Measurements from ENCODE around the gene SETD2. TPM values are rescaled to one million over a fixed set of nuclear protein-coding genes. Genes with fewer than 3 reads are reported as not detected.

SETD2 gene
- total and polyA plus RNA-seq, 2 of the 8 experiments (the other 6 are each of a cell fraction or from before 2014, with no cell fraction given): 15.7 to 46.3 TPM

GRCh38 chr3:47010910-47011309, 153.0 kb downstream of the SETD2 start:
- Histone ChIP-seq H2AK5ac (ENCODE audit: low read depth, low read length) (peak overlapping the region; percentile 82; the same call in 1 of the 2 replicates), H3K9ac (replicated peaks in 1 of 4; ENCODE audit: extremely low read depth in 1 of 4, low read depth in 3 of 4, low read length in 3 of 4) (no peak overlapping the region), H3K79me1 (ENCODE audit: low read depth, low read length) (no peaks in the 10 kb centered on the region; the same call in 1 of the 2 replicates), H3K4me2 (ENCODE audit: insufficient read depth in 1 of 2, low read depth in 2 of 2, low read length in 2 of 2) (no peak overlapping the region; a peak in 1 of 4 replicates), H3K4me1 (replicated peaks in 1 of 4; ENCODE audit: control insufficient read depth in 3 of 4, insufficient read depth in 4 of 4, low read length in 3 of 4) (peaks cover 0 to 9% (median 5%) of the 10 kb centered on the region in 4 experiments; a peak in 5 of 7 replicates), H4K20me1 (replicated peaks in 1 of 2; ENCODE audit: control insufficient read depth in 1 of 2, insufficient read depth in 2 of 2, low read length in 2 of 2) (no peaks in the 10 kb centered on the region), H3K79me2 (ENCODE audit: control insufficient read depth in 1 of 2, insufficient read depth in 2 of 2, low read length in 2 of 2) (no peaks in the 10 kb centered on the region), H2BK5ac (ENCODE audit: low read depth, low read length) (0 out of 2 replicates have a peak overlapping the region, but pooled peaks have one; percentile 91), H3K36me3 (ENCODE audit: control insufficient read depth in 2 of 4, insufficient read depth in 4 of 4, low read length in 3 of 4) (peaks cover 3 to 11% (median 6%) of the 10 kb centered on the region in 4 experiments; a peak in 6 of 8 replicates), H3K4me3 (ENCODE audit: extremely low read depth in 1 of 4, insufficient read depth in 2 of 4, low read depth in 3 of 4, low read length in 4 of 4) (no peak overlapping the region), H3K23me2 (ENCODE audit: low read depth, low read length) (peaks cover 3% of the 10 kb centered on the region; the same call in 1 of the 2 replicates), H3K4ac (replicated peaks; ENCODE audit: insufficient read length, low read depth, low read length) (no peak overlapping the region), H4K8ac (ENCODE audit: extremely low read depth, insufficient read depth, low read length) (no peak overlapping the region), H3K56ac (replicated peaks; ENCODE audit: insufficient read length, low read depth, low read length) (no peak overlapping the region), H2BK12ac (ENCODE audit: low read depth, low read length) (no peak overlapping the region), H2BK15ac (ENCODE audit: low read length) (0 out of 2 replicates have a peak overlapping the region, but pooled peaks have one; percentile 75), H4K91ac (replicated peaks; ENCODE audit: insufficient read length, low read length) (no peak overlapping the region), H3K27me3 (replicated peaks in 1 of 4; ENCODE audit: control insufficient read depth in 3 of 4, extremely low read depth in 1 of 4, insufficient read depth in 3 of 4, low read length in 3 of 4) (no peaks in the 10 kb centered on the region), H2AFZ (ENCODE audit: low read length) (no peak overlapping the region), H3K9me3 (ENCODE audit: insufficient read depth in 2 of 2, low read depth in 1 of 2, low read length in 1 of 2) (no peaks in the 10 kb centered on the region), H3K27ac (ENCODE audit: low read depth, low read length) (no peak overlapping the region), H3K23ac (ENCODE audit: insufficient read length) (no peak overlapping the region), H3K18ac (ENCODE audit: extremely low read depth, low read length) (no peak overlapping the region), H3K14ac (ENCODE audit: insufficient read length) (no peak overlapping the region), H4K5ac (ENCODE audit: insufficient read length, low read depth, low read length) (no peak overlapping the region), H2BK120ac (replicated peaks; ENCODE audit: low read depth, low read length) (no peak overlapping the region), H2BK20ac (ENCODE audit: low read length) (no peak overlapping the region)
- ChIA-PET CTCF (ENCODE audit: partially characterized antibody) (interaction anchor here (1.0 to 2.0 kb wide), 2 partner anchors 26 to 75 kb away, joined by 4 to 5 read pairs; no protein-coding TSS in a partner anchor), POLR2A (ENCODE audit: partially characterized antibody) (interaction anchor here (0.6 to 2.2 kb wide), 4 partner anchors 9 to 84 kb away, joined by 3 to 15 read pairs (median 3); no protein-coding TSS in a partner anchor)
- TF ChIP-seq JUND (IDR thresholded peaks at IDR 0.05; ENCODE audit: low read length) (no peak), KDM5A (IDR thresholded peaks at IDR 0.05; ENCODE audit: low read length) (no peak), NRF1 (IDR thresholded peaks at IDR 0.05; ENCODE audit: low read depth, low read length) (no peak), TBP (IDR thresholded peaks at IDR 0.05; ENCODE audit: low read depth, low read length) (no peak), FOSL1 (IDR thresholded peaks at IDR 0.05; ENCODE audit: insufficient read depth, low read depth, low read length) (no peak), CHD1 (IDR thresholded peaks at IDR 0.05; ENCODE audit: low read depth, low read length) (no peak), CHD2 (IDR thresholded peaks at IDR 0.05; ENCODE audit: low read length) (no peak), CBX5 (IDR thresholded peaks at IDR 0.05; ENCODE audit: low read depth, low read length) (no peak), SIRT6 (IDR thresholded peaks at IDR 0.05; ENCODE audit: low read length) (no peak), RXRA (IDR thresholded peaks at IDR 0.05; ENCODE audit: insufficient read depth, low read depth, low read length) (no peak)
- FAIRE-seq: no peak
- DNase-seq (ENCODE audit: low read depth in 1 of 2, low spot score in 2 of 2): no peak
- 92% methylated on average over 5 of the region's 5 CpGs; no CpG with 5 or more reads in 1 of the 2 experiments for WGBS, 2 experiments (ENCODE audit: extremely low coverage in 1 of 2, insufficient coverage in 1 of 2, insufficient read length in 1 of 2, insufficient replicate concordance in 2 of 2, low coverage in 1 of 2, low lambda C conversion rate in 2 of 2, missing lambda C conversion rate in 1 of 2)

All from H1 (cell line).